IPS DF 19.7 (cell line): ENCODE results near the gene CACNA1I.
A peak's percentile ranks its signal among the peaks of the same experiment; 100 is the strongest.

Experiments
- DNase-seq: peaks from one replicate; pipeline ENCODE4 v3.0.0-alpha.2; 2013; ENCODE audit warnings: low read depth, low spot score

CACNA1I gene

GRCh38 chr22:39597236-39597869, 26.8 kb downstream of the CACNA1I start:
- no peak for DNase-seq

GRCh38 chr22:39598017-39598965, 27.7 kb downstream of the CACNA1I start:
- peak; percentile 28 for DNase-seq

- DNase-seq, result no peak
Measured at GRCh38 chr22:39600491-39601179, 30.1 kb downstream of the CACNA1I start.

- DNase-seq, result no peak
Measured at GRCh38 chr22:39601180-39601535, 30.6 kb downstream of the CACNA1I start.

GRCh38 chr22:39603345-39603744, 32.8 kb downstream of the CACNA1I start:
- DNase-seq, result no peak

GRCh38 chr22:39610246-39610645, 39.7 kb downstream of the CACNA1I start:
- no peak for DNase-seq

GRCh38 chr22:39610766-39611165, 40.2 kb downstream of the CACNA1I start:
- DNase-seq, result no peak

GRCh38 chr22:39611360-39611759, 40.8 kb downstream of the CACNA1I start:
- DNase-seq, result no peak

GRCh38 chr22:39612811-39613548, 42.4 kb downstream of the CACNA1I start:
- no peak for DNase-seq

- DNase-seq, result no peak
Measured at GRCh38 chr22:39613549-39613921, 43.0 kb downstream of the CACNA1I start.

GRCh38 chr22:39614442-39614841, 43.9 kb downstream of the CACNA1I start:
- DNase-seq, result no peak

GRCh38 chr22:39616051-39616450, 45.5 kb downstream of the CACNA1I start:
- no peak for DNase-seq

- DNase-seq, result no peak
Measured at GRCh38 chr22:39616781-39617180, 46.2 kb downstream of the CACNA1I start.

GRCh38 chr22:39617342-39617741, 46.8 kb downstream of the CACNA1I start:
- DNase-seq, result no peak

- DNase-seq, result no peak
Measured at GRCh38 chr22:39617970-39618757, 47.6 kb downstream of the CACNA1I start.

GRCh38 chr22:39618996-39619530, 48.5 kb downstream of the CACNA1I start:
- DNase-seq, result no peak

GRCh38 chr22:39620924-39621690, 50.6 kb downstream of the CACNA1I start:
- DNase-seq, result no peak

GRCh38 chr22:39621826-39622225, 51.3 kb downstream of the CACNA1I start:
- DNase-seq, result no peak

- DNase-seq, result no peak
Measured at GRCh38 chr22:39622881-39623367, 52.4 kb downstream of the CACNA1I start.
